ENCODE results near the gene CREB3.

Gene CREB3

DNA sequence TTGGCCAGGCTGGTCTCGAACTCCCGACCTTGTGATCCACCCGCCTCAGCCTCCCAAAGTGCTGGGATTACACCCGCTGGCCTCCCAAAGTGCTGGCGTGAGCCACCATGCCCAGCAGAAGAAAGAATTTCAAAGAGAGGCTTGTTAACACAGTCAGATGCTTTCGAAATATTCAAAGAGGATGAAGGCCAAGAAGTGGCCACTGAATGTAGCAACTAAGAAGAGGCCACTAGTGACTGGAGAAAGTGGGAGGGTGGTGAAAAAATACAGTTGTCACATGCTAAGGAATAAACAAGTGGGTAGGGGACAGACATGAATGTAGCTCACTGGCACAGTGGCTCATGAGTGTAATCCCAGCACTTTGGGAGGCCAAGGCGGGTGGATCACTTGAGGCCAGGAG lies 29.8 kb upstream of the CREB3 start:
- no peak for DNase-seq (ENCODE audit: low spot score)

- DNase-seq (ENCODE audit: low spot score): no peak
Measured at GRCh38 chr9:35703906-35704672, 28.4 kb upstream of the CREB3 start.

DNA sequence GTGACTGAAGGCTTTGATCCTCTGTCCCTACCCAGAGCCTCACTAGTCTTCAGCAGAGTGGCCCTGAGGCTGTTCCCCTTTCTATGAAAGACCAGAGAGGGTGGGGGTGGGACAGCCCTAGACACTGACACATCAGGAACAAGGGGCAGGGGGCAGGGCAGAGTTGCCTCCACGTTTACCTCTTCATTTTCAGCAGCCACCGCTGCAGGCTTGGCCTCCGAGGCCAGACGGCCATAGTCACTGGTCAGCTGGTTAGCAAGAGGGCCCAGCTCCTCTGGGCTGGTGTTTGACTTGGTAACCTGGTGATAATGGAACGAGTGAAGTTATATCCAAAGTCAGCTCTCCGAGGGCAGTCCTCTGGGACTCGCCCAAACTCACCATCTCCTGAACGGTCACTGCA lies 27.1 kb upstream of the CREB3 start:
- DNase-seq (ENCODE audit: low spot score): no peak

- no peak for DNase-seq (ENCODE audit: low spot score)
Measured at GRCh38 chr9:35705836-35706430, 26.5 kb upstream of the CREB3 start.

DNA sequence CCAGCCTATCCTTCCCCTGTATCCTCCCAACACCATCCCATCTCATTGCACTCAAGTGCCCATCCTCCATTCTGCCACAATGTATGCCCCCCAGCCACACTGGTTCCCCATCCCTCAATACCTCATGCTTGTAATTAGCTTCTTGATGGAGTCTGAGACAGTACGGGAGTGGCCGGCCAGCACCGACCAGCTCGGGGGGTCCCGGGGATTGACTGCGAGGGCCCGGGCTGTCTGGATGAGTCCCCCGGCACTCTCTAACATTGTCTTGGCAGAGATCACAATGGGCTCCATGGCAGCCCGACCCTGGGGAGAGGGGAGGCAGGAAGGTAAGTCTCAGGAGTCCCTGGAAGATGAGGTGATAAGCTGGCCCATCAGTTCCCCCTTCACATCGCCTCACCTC lies 25.5 kb upstream of the CREB3 start:
- DNase-seq (ENCODE audit: low spot score): no peak

DNA sequence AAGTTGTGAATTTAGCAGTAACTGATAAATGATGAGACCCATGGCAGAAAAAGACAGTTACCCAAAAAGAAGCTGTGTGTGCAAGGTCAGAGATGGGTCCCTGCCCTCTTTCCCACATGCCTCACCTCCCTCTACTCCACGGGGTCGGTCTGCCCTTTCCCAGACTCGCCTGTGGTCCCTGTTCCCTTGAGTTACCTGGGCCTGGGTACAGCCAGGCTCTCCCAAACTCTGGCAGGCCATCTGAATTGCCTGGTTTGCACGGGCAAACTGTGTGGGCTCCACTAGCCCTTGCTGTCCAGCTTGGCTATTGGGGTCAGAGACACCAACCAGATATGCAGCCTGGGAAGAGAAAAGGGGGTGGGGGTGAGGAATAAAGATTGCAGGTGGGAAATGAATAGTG lies 24.3 kb upstream of the CREB3 start:
- DNase-seq (ENCODE audit: low spot score): no peak

GRCh38 chr9:35710818-35711500 lies 21.5 kb upstream of the CREB3 start:
- no peak for DNase-seq (ENCODE audit: low spot score)

DNA sequence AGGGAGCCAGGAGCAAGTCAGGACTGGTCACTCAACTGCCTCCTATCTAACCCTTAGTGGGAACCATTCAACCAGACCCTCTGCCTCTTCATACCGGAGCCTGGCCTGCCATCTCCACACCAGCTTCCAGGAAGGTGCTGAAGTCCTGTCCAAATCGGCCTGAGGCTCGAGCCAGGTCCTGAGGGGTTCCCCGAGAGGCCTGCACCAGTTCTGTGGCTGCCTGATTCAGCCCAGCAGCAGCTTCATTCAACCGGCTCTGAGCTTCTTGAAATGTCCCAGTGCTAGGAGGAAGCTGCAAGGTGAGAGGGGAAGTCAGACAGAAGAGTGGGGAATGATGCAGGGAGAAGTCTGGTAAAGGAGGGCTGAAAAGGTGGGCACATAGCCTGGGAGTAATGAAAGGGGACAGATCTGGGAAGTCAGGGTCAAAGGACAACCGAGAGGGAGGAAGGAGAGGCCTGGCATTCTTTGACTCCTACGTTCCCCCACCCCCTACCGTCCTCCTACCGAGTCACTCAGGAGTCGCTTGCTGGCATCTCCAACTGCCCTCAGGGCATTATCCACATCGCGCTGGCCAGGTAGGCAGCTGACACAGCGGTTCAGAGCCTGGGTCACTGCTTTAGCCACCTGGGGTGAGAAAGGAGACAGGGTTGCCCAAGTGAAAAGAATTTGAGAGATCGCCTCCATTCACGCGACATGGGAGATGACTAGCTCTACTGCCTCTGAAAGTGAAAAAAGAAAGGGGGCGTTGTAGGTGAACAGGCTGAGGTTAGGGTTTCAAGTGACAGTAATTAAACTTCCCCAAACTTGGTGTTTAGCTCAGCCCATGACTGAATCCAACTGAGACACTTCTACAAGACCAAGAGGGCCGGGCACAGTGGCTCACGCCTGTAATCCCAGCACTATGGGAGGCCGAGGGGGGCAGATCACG lies 20.7 kb upstream of the CREB3 start:
- no peak for DNase-seq (ENCODE audit: low spot score)

DNA sequence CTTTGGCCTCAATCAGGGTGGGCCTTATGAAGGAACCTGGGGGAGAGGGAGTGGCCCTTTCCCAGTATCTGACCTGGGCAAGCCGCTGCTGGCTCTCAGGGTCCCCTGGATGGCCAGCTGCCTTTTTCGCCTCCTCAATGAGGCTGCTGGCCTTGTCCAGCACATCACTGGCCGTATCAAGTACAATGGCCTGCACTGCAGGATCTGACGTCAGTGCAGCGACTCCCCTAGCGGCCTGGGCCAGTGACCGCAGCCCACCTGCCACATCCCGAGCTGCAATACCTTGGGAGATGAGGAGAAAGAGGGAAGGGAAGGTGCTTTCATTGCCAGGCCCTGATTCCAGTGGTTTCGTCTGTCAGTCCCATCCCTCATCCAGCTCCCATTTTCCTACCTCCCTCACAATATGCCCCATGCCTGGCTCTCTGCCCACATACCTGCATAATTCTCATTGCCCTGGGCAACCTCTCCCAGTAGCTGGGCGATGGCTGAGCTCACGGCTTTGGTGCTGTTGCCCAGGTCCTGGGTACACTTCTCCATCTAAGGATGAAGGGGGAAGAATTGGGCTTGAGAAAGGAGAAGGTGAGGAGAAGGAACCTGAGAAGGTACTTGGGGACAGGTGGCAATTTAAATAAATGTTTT lies 19.6 kb upstream of the CREB3 start:
- DNase-seq (ENCODE audit: low spot score): no peak

- DNase-seq (ENCODE audit: low spot score): no peak
Measured at GRCh38 chr9:35713578-35713977, 18.9 kb upstream of the CREB3 start.

GRCh38 chr9:35714123-35714522 lies 18.3 kb upstream of the CREB3 start:
- no peak for DNase-seq (ENCODE audit: low spot score)

DNA sequence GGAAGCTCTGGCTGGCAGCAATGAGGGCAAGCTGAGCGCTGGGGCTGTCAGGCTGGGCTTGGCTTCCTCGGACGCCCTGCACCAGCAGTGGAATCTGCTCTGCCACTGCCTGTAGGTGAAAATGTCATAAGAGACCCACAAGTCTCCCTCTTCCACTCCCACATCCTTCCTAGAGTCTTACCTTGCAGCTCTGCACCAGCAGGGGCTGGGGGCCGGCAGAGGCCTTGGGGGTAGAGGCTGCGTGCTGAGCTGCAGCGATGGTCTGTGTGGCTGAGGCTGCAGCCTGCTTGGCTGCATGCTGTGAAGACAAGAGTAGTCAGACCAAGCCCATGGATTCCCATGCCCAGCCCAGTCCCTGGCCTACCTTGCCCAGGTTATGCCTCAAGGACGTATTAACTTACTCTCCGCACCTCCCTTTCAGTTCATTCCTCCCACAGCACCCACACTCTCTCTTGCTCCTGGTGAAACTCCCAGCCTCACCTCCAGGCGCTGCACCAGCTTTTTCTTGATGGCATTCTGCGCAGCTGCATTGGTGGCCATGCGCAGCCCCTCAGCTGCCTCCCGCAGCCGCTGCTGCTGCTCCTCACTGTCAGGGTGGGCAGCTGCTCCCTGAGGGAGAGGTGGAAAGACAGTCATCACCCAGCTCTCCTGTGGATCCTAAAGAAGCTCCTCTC lies 17.8 kb upstream of the CREB3 start:
- no peak for DNase-seq (ENCODE audit: low spot score)

DNA sequence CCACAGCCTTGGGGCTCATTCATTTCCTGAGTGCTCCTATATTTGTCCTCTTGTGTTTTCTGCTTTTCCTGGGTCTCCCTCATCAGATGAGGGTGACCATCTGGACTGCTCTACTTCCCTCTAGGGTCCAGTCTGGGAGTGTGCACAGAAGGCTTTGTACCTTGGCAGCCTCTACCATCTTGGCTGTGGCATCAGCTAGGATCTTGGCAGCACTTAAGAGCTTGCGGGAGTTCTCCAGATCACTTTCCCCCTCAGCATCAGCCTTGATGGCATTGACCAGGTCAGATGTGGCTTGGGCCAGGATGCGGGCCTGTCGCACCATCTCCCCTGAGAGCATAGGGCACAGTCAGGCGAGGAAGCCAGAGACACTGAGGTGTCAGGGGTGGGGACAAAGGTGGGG lies 16.2 kb upstream of the CREB3 start:
- DNase-seq (ENCODE audit: low spot score): no peak

DNA sequence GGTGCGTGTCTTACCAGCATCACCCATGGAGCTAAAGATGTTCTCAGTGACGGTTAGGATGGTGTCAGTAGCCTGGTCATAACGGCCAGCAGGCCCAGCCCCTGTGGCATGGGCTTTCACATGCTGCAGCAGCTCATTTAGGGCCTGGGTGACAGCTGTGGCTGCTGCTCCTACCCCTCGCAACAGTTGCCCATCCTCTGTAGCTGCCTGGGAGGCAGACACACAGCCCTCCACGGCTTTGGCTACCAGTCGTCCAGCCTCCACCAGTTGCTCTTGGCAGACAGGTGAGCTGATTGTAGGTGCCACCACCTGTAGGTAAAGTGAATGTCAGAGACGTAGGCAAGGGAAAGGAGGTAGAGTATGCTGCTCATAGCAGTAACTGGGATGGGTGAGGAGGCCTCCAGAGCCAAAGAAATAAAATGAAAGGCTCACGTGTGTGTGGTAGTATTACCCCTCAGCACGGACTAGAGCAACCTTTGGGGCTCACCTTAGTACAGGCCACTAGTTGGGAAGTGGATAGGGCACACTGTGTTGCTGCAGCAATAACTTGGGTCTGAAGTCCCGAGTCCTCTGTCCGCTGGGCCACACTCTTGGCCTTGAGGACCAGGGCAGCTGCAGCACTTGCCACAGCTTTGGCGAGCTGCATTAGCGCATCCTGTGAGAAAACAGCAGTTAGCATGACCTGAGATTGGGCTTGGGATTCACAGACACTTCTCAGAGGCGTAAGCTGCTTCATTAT lies 15.2 kb upstream of the CREB3 start:
- DNase-seq (ENCODE audit: low spot score): no peak

DNA sequence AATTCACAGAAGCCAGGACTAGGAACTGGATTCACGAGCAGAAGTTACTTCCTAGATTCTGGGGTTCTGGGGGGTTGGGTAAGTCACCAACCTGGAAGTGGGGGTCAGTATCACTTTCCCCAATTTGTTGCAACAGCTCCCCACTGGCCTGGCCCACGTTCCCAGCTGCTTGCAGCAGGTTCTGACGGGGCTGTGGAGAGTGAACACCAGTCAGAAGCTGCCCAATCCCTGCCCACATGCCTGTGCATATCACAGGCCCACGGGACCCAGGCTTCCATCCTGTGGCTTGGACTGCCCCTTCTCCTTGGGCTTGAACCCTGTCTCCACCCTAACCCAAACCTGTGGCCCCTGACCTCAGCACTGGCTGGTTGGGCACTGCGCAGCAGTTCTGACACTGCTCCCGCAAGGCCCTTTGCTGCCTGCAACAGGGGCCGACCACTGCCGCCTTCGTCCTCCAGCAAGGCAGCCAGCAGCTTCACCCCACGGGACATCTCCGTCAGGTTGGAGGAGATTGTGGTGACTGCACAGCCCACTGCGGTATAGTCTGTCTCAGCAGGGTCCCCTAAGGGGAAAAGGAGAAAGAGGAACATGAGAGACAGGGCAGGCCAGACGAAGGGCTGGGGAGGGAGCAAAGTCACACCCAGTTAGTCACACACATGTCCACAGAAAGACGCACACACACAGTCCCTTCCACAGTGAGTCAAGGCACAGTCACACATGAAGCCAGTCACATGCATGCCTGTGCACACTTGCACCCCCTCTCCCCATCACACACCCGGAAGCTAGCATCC lies 13.6 kb upstream of the CREB3 start:
- DNase-seq (ENCODE audit: low spot score): no peak

- DNase-seq (ENCODE audit: low spot score): no peak
Measured at GRCh38 chr9:35719546-35719945, 12.9 kb upstream of the CREB3 start.

- no peak for DNase-seq (ENCODE audit: low spot score)
Measured at GRCh38 chr9:35723426-35723825, 9.0 kb upstream of the CREB3 start.

DNA sequence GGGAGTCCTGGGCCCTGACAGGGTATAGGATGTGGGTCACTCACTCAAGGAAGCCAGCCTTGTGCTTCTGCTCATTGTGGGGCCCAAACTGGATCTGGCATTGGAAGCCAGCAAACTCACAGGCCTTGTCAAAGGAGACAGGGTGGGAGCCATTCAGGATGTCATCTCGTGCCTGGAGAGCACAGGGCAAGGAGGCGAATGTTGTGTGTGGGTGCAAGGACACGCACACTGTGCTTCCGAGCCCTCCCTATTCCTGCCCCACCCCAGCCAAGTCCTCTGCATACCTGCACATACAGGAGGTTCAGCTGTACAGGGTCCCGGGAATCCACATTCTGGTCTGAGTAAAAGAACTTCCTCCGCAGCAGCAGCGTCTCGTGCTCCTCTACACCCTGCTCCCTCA lies 8.6 kb upstream of the CREB3 start:
- no peak for DNase-seq (ENCODE audit: low spot score)

GRCh38 chr9:35725362-35725761 lies 7.1 kb upstream of the CREB3 start:
- DNase-seq (ENCODE audit: low spot score): no peak

- DNase-seq (ENCODE audit: low spot score): peak; percentile 51
Measured at GRCh38 chr9:35726931-35727330, 5.5 kb upstream of the CREB3 start.

Measured in D341Med (cell line).